ENCODE data around the gene HEBP2. TPM values are rescaled to one million over a fixed set of nuclear protein-coding genes. Genes with fewer than 3 reads are reported as not detected.
A peak's percentile ranks its signal among the peaks of the same experiment; 100 is the strongest.

The HEBP2 gene
- total RNA-seq, 1 experiment from 2014 or later, result 40.9 TPM

DNA sequence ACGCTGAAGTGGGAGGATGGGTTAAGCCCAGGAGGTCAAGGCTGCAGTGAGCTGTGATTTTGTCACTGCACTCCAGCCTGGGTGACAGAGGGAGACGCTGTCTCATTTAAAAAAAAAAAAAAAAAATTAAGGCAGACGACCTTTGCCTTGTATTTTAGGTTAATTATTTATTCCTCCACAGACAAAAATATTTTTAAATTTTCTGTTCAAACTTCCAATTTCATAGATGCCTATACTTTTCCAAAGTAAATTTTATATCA is 32.6 kb upstream of the HEBP2 start (continued):
- TF ChIP-seq GTF2I (CRISPR knock-in tag; conservative IDR thresholded peaks at IDR 0.05) (no peak), EMX1 (CRISPR knock-in tag; IDR thresholded peaks at IDR 0.05) (no peak), ZNF396 (CRISPR knock-in tag; IDR thresholded peaks at IDR 0.05; ENCODE audit: borderline replicate concordance) (no peak), SMAD4 (CRISPR knock-in tag; IDR thresholded peaks at IDR 0.05) (no peak)
- TF ChIP-seq, protein P1, sequence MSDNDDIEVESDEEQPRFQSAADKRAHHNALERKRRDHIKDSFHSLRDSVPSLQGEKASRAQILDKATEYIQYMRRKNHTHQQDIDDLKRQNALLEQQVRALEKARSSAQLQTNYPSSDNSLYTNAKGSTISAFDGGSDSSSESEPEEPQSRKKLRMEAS (CRISPR knock-in tag; IDR thresholded peaks at IDR 0.05), result no peak

DNA sequence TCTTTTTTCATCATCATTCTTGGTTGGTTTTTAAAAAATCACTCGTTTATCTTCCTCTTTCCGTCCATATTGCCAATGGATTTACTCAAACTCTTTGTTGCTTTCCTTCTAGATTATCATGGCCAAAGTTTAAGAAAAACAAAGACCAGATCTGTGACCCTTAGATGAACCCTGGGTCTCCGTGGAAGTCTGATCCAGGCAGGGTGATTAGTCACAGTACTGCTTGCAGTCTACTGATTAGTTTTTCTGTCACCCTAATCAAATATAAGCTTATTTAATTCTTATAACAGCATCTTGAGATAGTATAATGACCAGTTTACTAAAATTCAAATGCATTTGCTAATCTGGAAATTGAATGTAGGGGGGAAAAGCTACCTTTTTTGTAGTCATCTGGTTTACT is 32.3 kb upstream of the HEBP2 start:
- Mint-ChIP-seq H3K27me3 (ENCODE audit: low read depth) (no peaks in the 10 kb centered on the region), H3K36me3 (peaks cover 3% of the 10 kb centered on the region), H3K4me1 (peaks cover 30% of the 10 kb centered on the region), H3K27ac (no peak overlapping the region), H3K4me3 (no peak overlapping the region), H3K9me3 (peaks cover 7% of the 10 kb centered on the region; the same call in 1 of the 2 replicates)
- DNase-seq (ENCODE audit: low spot score) (no peak), ATAC-seq (no peak)
- TF ChIP-seq RELA (CRISPR knock-in tag; IDR thresholded peaks at IDR 0.05; ENCODE audit: borderline replicate concordance) (no peak), SMAD3 (CRISPR knock-in tag; IDR thresholded peaks at IDR 0.05; ENCODE audit: borderline replicate concordance) (no peak), NR3C1 (CRISPR knock-in tag; conservative IDR thresholded peaks at IDR 0.05; ENCODE audit: low read depth) (no peak)
- TF ChIP-seq, protein P2, sequence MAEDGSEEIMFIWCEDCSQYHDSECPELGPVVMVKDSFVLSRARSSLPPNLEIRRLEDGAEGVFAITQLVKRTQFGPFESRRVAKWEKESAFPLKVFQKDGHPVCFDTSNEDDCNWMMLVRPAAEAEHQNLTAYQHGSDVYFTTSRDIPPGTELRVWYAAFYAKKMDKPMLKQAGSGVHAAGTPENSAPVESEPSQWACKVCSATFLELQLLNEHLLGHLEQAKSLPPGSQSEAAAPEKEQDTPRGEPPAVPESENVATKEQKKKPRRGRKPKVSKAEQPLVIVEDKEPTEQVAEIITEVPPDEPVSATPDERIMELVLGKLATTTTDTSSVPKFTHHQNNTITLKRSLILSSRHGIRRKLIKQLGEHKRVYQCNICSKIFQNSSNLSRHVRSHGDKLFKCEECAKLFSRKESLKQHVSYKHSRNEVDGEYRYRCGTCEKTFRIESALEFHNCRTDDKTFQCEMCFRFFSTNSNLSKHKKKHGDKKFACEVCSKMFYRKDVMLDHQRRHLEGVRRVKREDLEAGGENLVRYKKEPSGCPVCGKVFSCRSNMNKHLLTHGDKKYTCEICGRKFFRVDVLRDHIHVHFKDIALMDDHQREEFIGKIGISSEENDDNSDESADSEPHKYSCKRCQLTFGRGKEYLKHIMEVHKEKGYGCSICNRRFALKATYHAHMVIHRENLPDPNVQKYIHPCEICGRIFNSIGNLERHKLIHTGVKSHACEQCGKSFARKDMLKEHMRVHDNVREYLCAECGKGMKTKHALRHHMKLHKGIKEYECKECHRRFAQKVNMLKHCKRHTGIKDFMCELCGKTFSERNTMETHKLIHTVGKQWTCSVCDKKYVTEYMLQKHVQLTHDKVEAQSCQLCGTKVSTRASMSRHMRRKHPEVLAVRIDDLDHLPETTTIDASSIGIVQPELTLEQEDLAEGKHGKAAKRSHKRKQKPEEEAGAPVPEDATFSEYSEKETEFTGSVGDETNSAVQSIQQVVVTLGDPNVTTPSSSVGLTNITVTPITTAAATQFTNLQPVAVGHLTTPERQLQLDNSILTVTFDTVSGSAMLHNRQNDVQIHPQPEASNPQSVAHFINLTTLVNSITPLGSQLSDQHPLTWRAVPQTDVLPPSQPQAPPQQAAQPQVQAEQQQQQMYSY (CRISPR knock-in tag; IDR thresholded peaks at IDR 0.05), result no peak
- TF ChIP-seq, protein P3, sequence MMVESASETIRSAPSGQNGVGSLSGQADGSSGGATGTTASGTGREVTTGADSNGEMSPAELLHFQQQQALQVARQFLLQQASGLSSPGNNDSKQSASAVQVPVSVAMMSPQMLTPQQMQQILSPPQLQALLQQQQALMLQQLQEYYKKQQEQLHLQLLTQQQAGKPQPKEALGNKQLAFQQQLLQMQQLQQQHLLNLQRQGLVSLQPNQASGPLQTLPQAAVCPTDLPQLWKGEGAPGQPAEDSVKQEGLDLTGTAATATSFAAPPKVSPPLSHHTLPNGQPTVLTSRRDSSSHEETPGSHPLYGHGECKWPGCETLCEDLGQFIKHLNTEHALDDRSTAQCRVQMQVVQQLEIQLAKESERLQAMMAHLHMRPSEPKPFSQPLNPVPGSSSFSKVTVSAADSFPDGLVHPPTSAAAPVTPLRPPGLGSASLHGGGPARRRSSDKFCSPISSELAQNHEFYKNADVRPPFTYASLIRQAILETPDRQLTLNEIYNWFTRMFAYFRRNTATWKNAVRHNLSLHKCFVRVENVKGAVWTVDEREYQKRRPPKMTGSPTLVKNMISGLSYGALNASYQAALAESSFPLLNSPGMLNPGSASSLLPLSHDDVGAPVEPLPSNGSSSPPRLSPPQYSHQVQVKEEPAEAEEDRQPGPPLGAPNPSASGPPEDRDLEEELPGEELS (CRISPR knock-in tag; IDR thresholded peaks at IDR 0.05), result no peak
- POLR2A ChIA-PET, result no interaction called here
- CTCF ChIA-PET, result interaction anchor here (1.9 kb wide), 1 partner anchor 32 kb away, joined by 5 read pairs; the partner anchor contains the start of gene HEBP2

DNA sequence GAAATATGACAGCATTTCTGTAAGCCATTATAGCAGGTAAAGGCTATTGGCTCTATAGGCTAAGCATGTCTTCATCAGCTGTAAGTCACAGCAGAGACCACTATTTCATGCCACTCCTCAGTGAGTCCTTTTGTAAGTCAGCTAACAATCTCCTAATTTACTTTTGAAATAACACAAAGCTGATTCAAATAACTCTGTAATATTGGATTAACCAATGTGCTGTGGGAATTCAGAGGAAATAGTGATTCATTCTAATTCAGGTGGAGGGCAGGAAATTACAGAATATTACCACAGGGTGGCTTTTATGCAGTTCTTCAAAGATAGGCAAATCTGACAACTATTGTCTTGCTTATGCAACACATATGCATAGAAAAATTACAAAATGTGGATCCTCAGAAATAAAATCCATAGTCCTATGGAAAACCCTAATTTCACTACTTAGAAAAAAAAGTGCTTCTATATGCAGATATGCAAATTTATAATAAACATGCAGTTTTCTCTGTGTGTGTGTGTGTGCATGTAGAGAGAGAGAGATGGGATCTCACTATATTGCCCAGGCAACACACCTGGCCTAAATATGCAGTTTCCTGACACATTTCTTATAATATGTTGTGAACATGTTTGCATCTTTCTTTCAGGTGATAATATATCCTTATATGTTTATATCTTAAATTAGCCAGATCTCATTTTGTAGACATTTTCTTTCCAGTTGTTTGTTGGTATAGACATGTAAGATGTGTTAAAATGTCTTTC is 31.1 kb upstream of the HEBP2 start:
- ATAC-seq, result no peak
- H3K4me3 Mint-ChIP-seq, result no peak overlapping the region
- H3K36me3 Mint-ChIP-seq, result no peaks in the 10 kb centered on the region
- peaks cover 31% of the 10 kb centered on the region for H3K4me1 Mint-ChIP-seq
- POLR2A ChIA-PET, result no interaction called here
- H3K27ac Mint-ChIP-seq, result no peak overlapping the region
- CTCF ChIA-PET, result no interaction called here
- 0 out of 2 replicates have a peak, but pooled peaks cover 1% of the 10 kb centered on the region for H3K9me3 Mint-ChIP-seq
- peak; percentile 82 for TF ChIP-seq ZNF121 (CRISPR knock-in tag; IDR thresholded peaks at IDR 0.05)
- TF ChIP-seq, protein P4, sequence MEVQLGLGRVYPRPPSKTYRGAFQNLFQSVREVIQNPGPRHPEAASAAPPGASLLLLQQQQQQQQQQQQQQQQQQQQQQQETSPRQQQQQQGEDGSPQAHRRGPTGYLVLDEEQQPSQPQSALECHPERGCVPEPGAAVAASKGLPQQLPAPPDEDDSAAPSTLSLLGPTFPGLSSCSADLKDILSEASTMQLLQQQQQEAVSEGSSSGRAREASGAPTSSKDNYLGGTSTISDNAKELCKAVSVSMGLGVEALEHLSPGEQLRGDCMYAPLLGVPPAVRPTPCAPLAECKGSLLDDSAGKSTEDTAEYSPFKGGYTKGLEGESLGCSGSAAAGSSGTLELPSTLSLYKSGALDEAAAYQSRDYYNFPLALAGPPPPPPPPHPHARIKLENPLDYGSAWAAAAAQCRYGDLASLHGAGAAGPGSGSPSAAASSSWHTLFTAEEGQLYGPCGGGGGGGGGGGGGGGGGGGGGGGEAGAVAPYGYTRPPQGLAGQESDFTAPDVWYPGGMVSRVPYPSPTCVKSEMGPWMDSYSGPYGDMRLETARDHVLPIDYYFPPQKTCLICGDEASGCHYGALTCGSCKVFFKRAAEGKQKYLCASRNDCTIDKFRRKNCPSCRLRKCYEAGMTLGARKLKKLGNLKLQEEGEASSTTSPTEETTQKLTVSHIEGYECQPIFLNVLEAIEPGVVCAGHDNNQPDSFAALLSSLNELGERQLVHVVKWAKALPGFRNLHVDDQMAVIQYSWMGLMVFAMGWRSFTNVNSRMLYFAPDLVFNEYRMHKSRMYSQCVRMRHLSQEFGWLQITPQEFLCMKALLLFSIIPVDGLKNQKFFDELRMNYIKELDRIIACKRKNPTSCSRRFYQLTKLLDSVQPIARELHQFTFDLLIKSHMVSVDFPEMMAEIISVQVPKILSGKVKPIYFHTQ (CRISPR knock-in tag; IDR thresholded peaks at IDR 0.05), result no peak
- no peak for TF ChIP-seq ZNF396 (CRISPR knock-in tag; IDR thresholded peaks at IDR 0.05; ENCODE audit: borderline replicate concordance)
- H3K27me3 Mint-ChIP-seq (ENCODE audit: low read depth), result no peaks in the 10 kb centered on the region
- no peak for DNase-seq (ENCODE audit: low spot score)

All from WTC11 (cell line).